Liver (tissue), 9 donors: Measurements from ENCODE around the gene SNX3. TPM values are rescaled to one million over a fixed set of nuclear protein-coding genes. Genes with fewer than 3 reads are reported as not detected.

Experiments used
- DNase-seq: peaks from one replicate; pipeline ENCODE4 v3.0.0-alpha.2; 2017; ENCODE audit warnings: low spot score
- H3K27ac ChIP-seq, 2 donors: one replicate each; pipeline ENCODE4 v1.7.0; 2013; ENCODE audit warnings: inconsistent platforms in 2 of 2, low read length in 2 of 2, control low read depth in 1 of 2, low read depth in 1 of 2, mild to moderate bottlenecking in 1 of 2
- H3K27me3 ChIP-seq, 4 donors: one replicate each; pipeline versions ENCODE4 v1.6.1 to v1.7.0; 2013; ENCODE audit warnings: low read length in 3 of 4, inconsistent platforms in 1 of 4, mild to moderate bottlenecking in 1 of 4, moderate library complexity in 1 of 4; ENCODE audit not compliant: control insufficient read depth in 4 of 4, insufficient read depth in 4 of 4
- H3K36me3 ChIP-seq, 4 donors: one replicate each; pipeline versions ENCODE4 v1.6.1 to v1.7.0; 2013; ENCODE audit warnings: low read length in 3 of 4, mild to moderate bottlenecking in 3 of 4, low read depth in 1 of 4, moderate library complexity in 1 of 4; ENCODE audit not compliant: control insufficient read depth in 4 of 4, insufficient read depth in 3 of 4
- H3K4me1 ChIP-seq, 4 donors: one replicate each; pipeline versions ENCODE4 v1.6.1 to v1.7.0; 2013; ENCODE audit warnings: low read length in 3 of 4, mild to moderate bottlenecking in 3 of 4, moderate library complexity in 1 of 4; ENCODE audit not compliant: control insufficient read depth in 4 of 4, insufficient read depth in 4 of 4
- H3K4me3 ChIP-seq, 3 donors: one replicate each; pipeline versions ENCODE4 v1.6.1 to v1.7.0; 2013; ENCODE audit warnings: low read length in 3 of 3, control low read depth in 1 of 3, low read depth in 1 of 3, mild to moderate bottlenecking in 1 of 3
- H3K9ac ChIP-seq, 2 donors: one replicate each; pipeline ENCODE4 v1.7.0; 2013; ENCODE audit warnings: low read length in 2 of 2, mild to moderate bottlenecking in 2 of 2, moderate library complexity in 2 of 2, control low read depth in 1 of 2, low read depth in 1 of 2
- H3K9me3 ChIP-seq, 4 donors: one replicate each; pipeline versions ENCODE4 v1.6.1 to v1.7.0; 2013; ENCODE audit warnings: low read length in 3 of 4; ENCODE audit not compliant: control insufficient read depth in 4 of 4
- ATF3 ChIP-seq: IDR thresholded peaks from 2 replicates; pipeline ENCODE4 v1.6.1; 2016; ENCODE audit warnings: antibody characterized with exemption
- FOXA1 ChIP-seq: IDR thresholded peaks from 2 replicates; pipeline ENCODE4 v1.6.1; 2016; ENCODE audit warnings: antibody characterized with exemption
- FOXA2 ChIP-seq: IDR thresholded peaks from 2 replicates; pipeline ENCODE4 v1.6.1; 2016; ENCODE audit warnings: antibody characterized with exemption
- GABPA ChIP-seq, 2 donors: IDR thresholded peaks in 1 of 2; conservative IDR thresholded peaks in 1 of 2; 2 replicates each; pipeline ENCODE4 v1.6.1; 2016; ENCODE audit warnings: antibody characterized with exemption in 2 of 2, mild to moderate bottlenecking in 1 of 2, moderate library complexity in 1 of 2
- HNF4A ChIP-seq, 2 donors: conservative IDR thresholded peaks; 2 replicates each; pipeline ENCODE4 v1.6.1; 2016; ENCODE audit warnings: antibody characterized with exemption in 2 of 2, mild to moderate bottlenecking in 2 of 2
- HNF4G ChIP-seq: IDR thresholded peaks from 2 replicates; pipeline ENCODE4 v1.6.1; 2016; ENCODE audit warnings: antibody characterized with exemption
- JUND ChIP-seq, 2 donors: IDR thresholded peaks; 2 replicates each; pipeline ENCODE4 v1.6.1; 2016; ENCODE audit warnings: antibody characterized with exemption in 2 of 2
- MAX ChIP-seq: IDR thresholded peaks from 2 replicates; pipeline ENCODE4 v1.6.1; 2016; ENCODE audit warnings: antibody characterized with exemption
- NR2F2 ChIP-seq: IDR thresholded peaks from 2 replicates; pipeline ENCODE4 v1.6.1; 2016; ENCODE audit warnings: antibody characterized with exemption
- RAD21 ChIP-seq, 2 donors: IDR thresholded peaks; 2 replicates each; pipeline ENCODE4 v1.6.1; 2016; ENCODE audit warnings: antibody characterized with exemption in 2 of 2, mild to moderate bottlenecking in 2 of 2
- REST ChIP-seq: IDR thresholded peaks from 2 replicates; pipeline ENCODE4 v1.6.1; 2016; ENCODE audit warnings: antibody characterized with exemption, mild to moderate bottlenecking
- RXRA ChIP-seq, 2 donors: IDR thresholded peaks; 2 replicates each; pipeline ENCODE4 v1.6.1; 2017 to 2018; ENCODE audit warnings: antibody characterized with exemption in 2 of 2, mild to moderate bottlenecking in 1 of 2
- SP1 ChIP-seq: IDR thresholded peaks from 2 replicates; pipeline ENCODE4 v1.6.1; 2018; ENCODE audit warnings: antibody characterized with exemption, mild to moderate bottlenecking
- TAF1 ChIP-seq: conservative IDR thresholded peaks from 2 replicates; pipeline ENCODE4 v1.6.1; 2016; ENCODE audit warnings: antibody characterized with exemption, mild to moderate bottlenecking
- YY1 ChIP-seq: IDR thresholded peaks from 2 replicates; pipeline ENCODE4 v1.6.1; 2016; ENCODE audit warnings: antibody characterized with exemption, mild to moderate bottlenecking
- ZBTB33 ChIP-seq: IDR thresholded peaks from 2 replicates; pipeline ENCODE4 v1.6.1; 2016; ENCODE audit warnings: antibody characterized with exemption
- WGBS: extraction: QIAGEN DNeasy Blood & Tissue Kit; methylation state at CpG from one replicate; pipeline ENCODE4 v1.1.7; 2013; 5-methylcytosine and 5-hydroxymethylcytosine counted together
- polyA plus RNA-seq, 2 donors: library from polyadenylated mRNA; stranded (reverse) in 1 of 2; unstranded in 1 of 2; fragments of 200-250 nt in 1 of 2; fragments of >200 nt in 1 of 2; fragmentation: Nextera tagmentation in 1 of 2; extraction: Ambion mirVana in 1 of 2; gene quantifications; one replicate each; pipeline versions ENCODE4 v1.2.1 to v1.2.3, GENCODE V29; 2013 to 2015
- total RNA-seq, 2 donors: library from RNA; depleted of rRNA; stranded (reverse); fragments of >200 nt; gene quantifications; one replicate each; pipeline ENCODE4 v1.2.3, GENCODE V29; 2014
- donor health status: healthy.
- donor health status: healthy.
- donor health status: healthy.
- donor health status: healthy.
- donor health status: healthy.

SNX3 gene
- total and polyA plus RNA-seq, 4 donors, result 67.9 to 161 (median 111) TPM

GRCh38 chr6:108287373-108287772 is 26.5 kb upstream of the SNX3 start (continued):
- TF ChIP-seq NR2F2 (no peak), FOXA1 (no peak), ATF3 (no peak), RAD21 (IDR thresholded peaks at IDR 0.05) (no peak), FOXA2 (no peak), SP1 (no peak), TAF1 (no peak), HNF4A (conservative IDR thresholded peaks at IDR 0.05) (no peak)

GRCh38 chr6:108286366-108286765 is 25.5 kb upstream of the SNX3 start:
- no peaks in the 10 kb centered on the region for H3K36me3 ChIP-seq
- no peaks in the 10 kb centered on the region for H3K9me3 ChIP-seq
- WGBS, result 93% methylated on average over 4 of the region's 4 CpGs
- no peaks in the 10 kb centered on the region for H3K27me3 ChIP-seq
- no peak for DNase-seq
- no peak overlapping the region for H3K4me3 ChIP-seq
- no peak overlapping the region for H3K9ac ChIP-seq
- no peaks in the 10 kb centered on the region for H3K4me1 ChIP-seq
- TF ChIP-seq RAD21 (IDR thresholded peaks at IDR 0.05), result no peak
- no peak for TF ChIP-seq ATF3
- no peak for TF ChIP-seq SP1
- no peak for TF ChIP-seq ZBTB33
- TF ChIP-seq FOXA2, result no peak
- TF ChIP-seq TAF1, result no peak
- no peak for TF ChIP-seq REST
- TF ChIP-seq RXRA (IDR thresholded peaks at IDR 0.05), result no peak
- no peak for TF ChIP-seq MAX
- TF ChIP-seq YY1, result no peak
- no peak for TF ChIP-seq HNF4G
- TF ChIP-seq JUND (IDR thresholded peaks at IDR 0.05), result no peak
- TF ChIP-seq GABPA (IDR thresholded peaks at IDR 0.05 in 1 of 2, conservative IDR thresholded peaks at IDR 0.05 in 1 of 2), result no peak
- TF ChIP-seq NR2F2, result no peak
- H3K27ac ChIP-seq, result no peak overlapping the region

- Histone ChIP-seq H3K9ac (no peak overlapping the region), H3K27ac (no peak overlapping the region), H3K4me3 (no peak overlapping the region), H3K9me3 (no peaks in the 10 kb centered on the region), H3K36me3 (no peaks in the 10 kb centered on the region), H3K27me3 (no peaks in the 10 kb centered on the region), H3K4me1 (no peaks in the 10 kb centered on the region)
- DNase-seq, result no peak
- TF ChIP-seq SP1 (no peak), RXRA (IDR thresholded peaks at IDR 0.05) (no peak), MAX (no peak), NR2F2 (no peak), YY1 (no peak), ATF3 (no peak), REST (no peak)
Measured at GRCh38 chr6:108285381-108285780, 24.5 kb upstream of the SNX3 start.
